Prostate gland (tissue), 2 donors: ENCODE data around the gene TMTC2. TPM values are rescaled to one million over a fixed set of nuclear protein-coding genes. Genes with fewer than 3 reads are reported as not detected.

Experiments
- DNase-seq: peaks from one replicate; pipeline ENCODE4 v3.0.0-alpha.2; 2019; ENCODE audit warnings: low spot score
- H3K27ac ChIP-seq, 2 donors: fragments of 200-600 bp; sonication (generic); 2 replicates each; pipeline ENCODE4 v1.5.1; 2017 to 2019
- H3K27me3 ChIP-seq: fragments of 200-600 bp; sonication (generic); replicated peaks from 2 replicates; pipeline ENCODE4 v1.5.1; 2019; ENCODE audit not compliant: insufficient read depth
- H3K36me3 ChIP-seq, 2 donors: fragments of 200-600 bp; sonication (generic); 1 replicate in 1 of 2; 2 replicates in 1 of 2; pipeline versions ENCODE4 v1.5.1 to v1.8.1; 2017 to 2019
- H3K4me1 ChIP-seq: fragments of 200-600 bp; sonication (generic); replicated peaks from 2 replicates; pipeline ENCODE4 v1.5.1; 2019
- H3K4me3 ChIP-seq, 2 donors: fragments of 200-600 bp; sonication (generic); 2 replicates each; pipeline ENCODE4 v1.5.1; 2017 to 2019
- H3K9me3 ChIP-seq: fragments of 200-600 bp; sonication (generic); 2 replicates; pipeline ENCODE4 v1.5.1; 2017
- CTCF ChIP-seq, 4 experiments: fragments of 200-600 bp in 2 of 4; fragments of 450-650 bp in 2 of 4; sonication (generic) in 2 of 4; IDR thresholded peaks; 1 replicate in 3 of 4; 2 replicates in 1 of 4; pipeline ENCODE4 v1.5.1; 2016 to 2019; ENCODE audit warnings: antibody characterized with exemption in 4 of 4, mild to moderate bottlenecking in 2 of 4, moderate library complexity in 2 of 4
- POLR2A ChIP-seq: fragments of 450-650 bp; IDR thresholded peaks from one replicate; pipeline ENCODE4 v1.6.1; 2016; ENCODE audit warnings: antibody characterized with exemption, mild to moderate bottlenecking
- POLR2AphosphoS5 ChIP-seq: sonication (generic); formaldehyde crosslinking; IDR thresholded peaks from one replicate; pipeline ENCODE4 v1.6.1; 2017; ENCODE audit warnings: antibody characterized with exemption
- WGBS: methylation state at CpG from one replicate; pipeline ENCODE4 v1.1.5; 2018; 5-methylcytosine and 5-hydroxymethylcytosine counted together
- intact Hi-C: fragments of 100-400 bp; cut with DNase I; formaldehyde crosslinking; loops from one replicate; pipeline ENCODE4 v1.14.2; 2022
- total RNA-seq, 2 donors: library from RNA; depleted of rRNA; stranded (reverse); fragments of >200 nt; gene quantifications; one replicate each; pipeline ENCODE4 v1.1.0, GENCODE V29; 2016

The TMTC2 gene
- total RNA-seq, 2 donors from 2014 or later = 19.0 to 30.7 TPM

- WGBS = 82% methylated on average over 1 of the region's 1 CpG
- H3K27me3 ChIP-seq = no peaks in the 10 kb centered on the region
- no peaks in the 10 kb centered on the region for H3K36me3 ChIP-seq
- no peak overlapping the region for H3K4me3 ChIP-seq
- H3K9me3 ChIP-seq = no peaks in the 10 kb centered on the region
- no peak for DNase-seq
- TF ChIP-seq POLR2A = no peak
- TF ChIP-seq POLR2AphosphoS5 = no peak
- TF ChIP-seq CTCF (IDR thresholded peaks at IDR 0.05) = no peak
- intact Hi-C loops = no loop called here
- H3K4me1 ChIP-seq = no peaks in the 10 kb centered on the region
- H3K27ac ChIP-seq = no peak overlapping the region
These were observed 358.0 kb downstream of the TMTC2 start for GRCh38 chr12:83044736-83045135.

GRCh38 chr12:83046019-83046418 is 359.3 kb downstream of the TMTC2 start:
- intact Hi-C loops = no loop called here
- no peak for TF ChIP-seq POLR2AphosphoS5
- no peak for TF ChIP-seq CTCF (IDR thresholded peaks at IDR 0.05)
- Histone ChIP-seq H3K4me3 (no peak overlapping the region), H3K4me1 (no peaks in the 10 kb centered on the region), H3K27me3 (no peaks in the 10 kb centered on the region), H3K27ac (no peak overlapping the region), H3K9me3 (no peaks in the 10 kb centered on the region), H3K36me3 (no peaks in the 10 kb centered on the region)
- DNase-seq = no peak
- WGBS = 80% methylated on average over 5 of the region's 5 CpGs

GRCh38 chr12:83049306-83049705 is 362.6 kb downstream of the TMTC2 start:
- Histone ChIP-seq H3K27me3 (no peaks in the 10 kb centered on the region), H3K4me3 (no peak overlapping the region), H3K27ac (no peak overlapping the region), H3K4me1 (no peaks in the 10 kb centered on the region), H3K9me3 (no peaks in the 10 kb centered on the region), H3K36me3 (no peaks in the 10 kb centered on the region)
- TF ChIP-seq CTCF (IDR thresholded peaks at IDR 0.05) (no peak), POLR2A (no peak), POLR2AphosphoS5 (no peak)
- WGBS = 97% methylated on average over 5 of the region's 5 CpGs
- no peak for DNase-seq
- intact Hi-C loops = no loop called here

- Histone ChIP-seq H3K9me3 (no peaks in the 10 kb centered on the region), H3K4me1 (no peaks in the 10 kb centered on the region), H3K36me3 (no peaks in the 10 kb centered on the region), H3K27me3 (no peaks in the 10 kb centered on the region), H3K4me3 (no peak overlapping the region), H3K27ac (no peak overlapping the region)
- intact Hi-C loops = no loop called here
- TF ChIP-seq POLR2AphosphoS5 (no peak), CTCF (IDR thresholded peaks at IDR 0.05) (no peak)
- no peak for DNase-seq
- WGBS = 92% methylated on average over 4 of the region's 4 CpGs
These were observed 366.3 kb downstream of the TMTC2 start for GRCh38 chr12:83052890-83053541.

- Histone ChIP-seq H3K4me1 (no peaks in the 10 kb centered on the region), H3K9me3 (no peaks in the 10 kb centered on the region), H3K27me3 (no peaks in the 10 kb centered on the region), H3K4me3 (no peak overlapping the region), H3K36me3 (no peaks in the 10 kb centered on the region), H3K27ac (no peak overlapping the region)
- intact Hi-C loops = no loop called here
- no peak for TF ChIP-seq POLR2AphosphoS5
- no peak for TF ChIP-seq CTCF (IDR thresholded peaks at IDR 0.05)
- DNase-seq = no peak
- WGBS = 88% methylated on average over 1 of the region's 1 CpG
These were observed 370.7 kb downstream of the TMTC2 start for GRCh38 chr12:83057436-83057835.
